HPDE6-E6E7 (cell line): ENCODE data around the gene CCR5AS.
"Not testable (repeated sequence)": the region's sequence is repeated elsewhere in the genome, so short reads cannot be mapped to it uniquely, and the experiment has no call there.

ENCODE experiments used
- DNase-seq: peaks from one replicate; pipeline ENCODE4 v3.0.0; 2011; ENCODE audit warnings: missing footprints; ENCODE audit errors: extremely low spot score

CCR5AS gene

GRCh38 chr3:46405301-46406019 is 1.4 kb downstream of the CCR5AS start:
- no peak for DNase-seq

DNA sequence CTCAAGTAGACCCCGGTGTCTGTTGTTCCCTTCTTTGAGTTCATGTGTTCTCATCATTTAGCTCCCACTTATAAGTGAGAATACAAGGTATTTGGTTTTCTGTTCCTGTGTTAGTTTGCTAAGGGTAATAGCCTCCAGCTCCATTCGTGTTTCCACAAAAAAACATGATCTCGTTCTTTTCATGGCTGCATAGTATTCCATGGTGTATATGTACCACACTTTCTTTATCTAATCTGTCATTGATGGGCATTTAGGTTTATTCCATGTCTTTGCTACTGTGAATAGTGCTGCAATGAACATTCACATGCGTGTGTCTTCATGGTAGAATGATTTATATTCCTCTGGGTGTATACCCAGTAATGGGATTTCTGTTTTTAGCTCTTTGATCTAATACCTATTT is 4.0 kb downstream of the CCR5AS start:
- DNase-seq = not testable (repeated sequence)

GRCh38 chr3:46401579-46401978 is 5.3 kb downstream of the CCR5AS start:
- no peak for DNase-seq

- DNase-seq = no peak
Measured at GRCh38 chr3:46400846-46401245, 6.0 kb downstream of the CCR5AS start.

DNA sequence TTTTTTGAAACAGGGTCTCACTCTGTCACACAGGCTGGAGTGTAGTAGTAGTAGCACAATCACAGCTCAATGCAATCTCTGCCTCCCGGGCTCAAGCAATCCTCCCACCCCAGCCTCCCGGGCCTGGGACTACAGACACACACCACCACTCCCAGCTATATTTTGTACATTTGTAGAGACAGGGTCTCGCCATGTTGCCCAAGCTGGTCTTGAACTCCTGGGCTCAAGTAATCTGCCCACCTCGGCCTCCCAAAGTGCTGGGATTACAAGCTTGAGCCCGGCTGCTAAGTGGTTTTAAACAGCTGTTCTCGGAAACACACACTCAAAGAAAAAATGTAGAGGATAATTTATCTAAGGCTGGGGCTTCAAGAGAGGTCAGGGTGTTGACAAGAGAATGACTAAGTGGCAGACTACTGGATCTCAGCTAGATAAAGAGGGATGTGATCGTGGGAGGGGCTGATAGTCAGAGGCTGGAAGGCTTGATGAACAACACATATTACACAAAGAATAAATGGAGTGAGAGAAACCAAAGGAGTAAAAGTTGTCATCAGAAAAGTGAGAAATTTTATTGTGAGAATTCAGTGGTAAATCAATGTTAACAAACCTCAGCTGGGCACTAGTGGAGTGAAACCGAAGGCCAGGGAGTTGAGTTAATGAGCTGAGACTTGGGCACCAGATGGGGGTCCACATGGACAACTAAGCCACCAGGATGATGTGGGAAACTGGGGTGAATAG is 6.7 kb downstream of the CCR5AS start:
- no peak for DNase-seq

GRCh38 chr3:46399557-46399956 is 7.3 kb downstream of the CCR5AS start:
- DNase-seq = no peak

GRCh38 chr3:46399098-46399497 is 7.8 kb downstream of the CCR5AS start:
- DNase-seq = no peak

DNA sequence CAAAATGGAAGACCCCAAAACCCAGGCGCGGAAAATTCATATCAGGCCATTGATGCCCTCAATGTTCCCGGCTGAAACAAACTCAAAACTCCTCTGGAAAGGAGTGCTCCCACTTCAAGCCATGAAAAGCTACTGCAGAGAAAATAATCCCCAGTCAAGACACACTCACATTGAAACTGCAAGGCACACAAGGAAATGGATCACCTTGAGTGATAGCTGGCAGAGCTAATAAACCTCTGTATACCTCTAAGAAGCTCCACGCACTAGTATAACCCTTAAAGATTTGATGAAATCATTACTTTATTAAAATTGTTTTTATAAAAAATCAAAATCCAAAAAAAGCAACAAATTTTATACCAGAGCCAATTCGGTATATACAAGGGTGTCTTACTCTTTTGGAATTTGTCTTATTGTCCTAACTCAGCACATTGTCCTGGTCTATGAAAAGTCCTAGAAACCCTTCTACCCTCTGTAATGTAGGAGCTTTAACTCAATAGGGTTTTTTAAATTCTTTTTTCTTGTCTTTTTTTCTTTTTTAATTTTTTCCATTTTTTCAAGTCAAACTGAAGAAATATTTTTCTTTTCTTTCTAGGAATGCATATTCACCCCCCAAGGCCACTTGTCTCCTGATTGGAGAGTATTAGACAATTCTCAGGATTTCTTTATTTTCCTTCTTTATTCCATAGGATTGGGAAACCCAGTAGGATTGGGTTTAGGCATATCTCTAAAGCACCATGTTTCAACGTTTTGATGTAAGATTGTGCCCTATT is 8.5 kb downstream of the CCR5AS start:
- no peak for DNase-seq

- DNase-seq = no peak
Measured at GRCh38 chr3:46397111-46397510, 9.8 kb downstream of the CCR5AS start.

GRCh38 chr3:46395766-46396530 is 10.9 kb downstream of the CCR5AS start:
- DNase-seq = no peak

- DNase-seq = no peak
Measured at GRCh38 chr3:46395210-46395661, 11.6 kb downstream of the CCR5AS start.

GRCh38 chr3:46393554-46394434 is 13.1 kb downstream of the CCR5AS start:
- DNase-seq = no peak

DNA sequence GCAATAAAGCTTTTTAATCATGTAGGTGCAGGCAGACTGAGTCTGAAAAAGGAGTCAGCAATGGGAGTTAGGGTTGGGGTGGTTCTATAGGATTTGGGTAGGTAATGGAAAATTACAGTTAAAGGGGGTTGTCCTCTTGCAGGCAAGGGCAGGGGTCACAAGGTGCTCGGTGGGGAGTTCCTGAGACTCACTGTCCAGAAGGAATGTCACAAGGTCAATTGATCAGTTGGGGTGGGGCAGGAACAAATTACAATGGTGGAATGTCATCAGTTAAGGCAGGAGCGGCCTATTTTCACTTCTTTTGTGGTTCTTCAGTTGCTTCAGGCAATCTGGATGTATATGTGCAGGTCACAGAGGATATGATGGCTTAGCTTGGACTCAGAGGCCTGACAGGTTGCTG is 13.9 kb downstream of the CCR5AS start:
- no peak for DNase-seq

- DNase-seq = not testable (repeated sequence)
Measured at GRCh38 chr3:46391526-46391925, 15.3 kb downstream of the CCR5AS start.

GRCh38 chr3:46389306-46389705 is 17.6 kb downstream of the CCR5AS start:
- no peak for DNase-seq

GRCh38 chr3:46388847-46389246 is 18.0 kb downstream of the CCR5AS start:
- DNase-seq = not testable (repeated sequence)

DNA sequence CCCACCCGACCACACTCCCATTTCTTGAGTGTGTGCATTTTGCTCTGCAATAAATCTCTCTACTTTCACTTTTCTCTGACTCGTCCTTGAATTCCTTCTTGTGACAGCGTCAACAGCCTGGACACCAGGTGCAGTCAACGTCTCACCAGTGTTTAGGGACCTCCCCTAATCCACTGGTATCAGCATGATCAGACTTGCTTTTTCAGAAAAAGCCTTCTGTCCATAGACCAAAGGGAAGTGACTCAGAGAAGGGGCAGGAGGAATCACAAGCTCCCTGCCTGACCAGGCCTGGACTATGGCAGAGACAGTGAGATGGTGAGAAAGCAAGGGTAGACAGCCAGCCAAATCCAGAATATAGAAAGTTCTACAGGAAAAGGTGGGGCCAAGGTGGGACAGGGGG is 20.7 kb downstream of the CCR5AS start:
- DNase-seq = peak; percentile 79

DNA sequence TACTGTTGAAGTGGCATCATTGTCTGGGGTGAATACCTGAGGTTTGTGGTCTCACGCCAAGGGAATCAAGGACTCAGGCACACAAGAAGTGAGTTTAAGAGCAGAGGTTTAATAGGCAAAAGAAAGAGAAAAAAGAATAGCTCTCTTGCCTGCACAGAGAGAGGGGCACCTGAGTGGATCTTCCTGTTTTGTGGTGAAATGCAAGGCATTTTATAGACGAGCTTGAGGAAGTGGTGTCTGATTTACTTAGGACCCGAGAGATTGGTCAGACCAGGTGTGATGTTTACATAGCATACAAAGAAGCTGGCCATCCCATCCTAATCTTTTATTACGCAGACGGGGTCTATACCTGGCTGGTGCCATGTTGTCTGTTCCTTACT is 22.9 kb downstream of the CCR5AS start:
- no peak for DNase-seq

DNA sequence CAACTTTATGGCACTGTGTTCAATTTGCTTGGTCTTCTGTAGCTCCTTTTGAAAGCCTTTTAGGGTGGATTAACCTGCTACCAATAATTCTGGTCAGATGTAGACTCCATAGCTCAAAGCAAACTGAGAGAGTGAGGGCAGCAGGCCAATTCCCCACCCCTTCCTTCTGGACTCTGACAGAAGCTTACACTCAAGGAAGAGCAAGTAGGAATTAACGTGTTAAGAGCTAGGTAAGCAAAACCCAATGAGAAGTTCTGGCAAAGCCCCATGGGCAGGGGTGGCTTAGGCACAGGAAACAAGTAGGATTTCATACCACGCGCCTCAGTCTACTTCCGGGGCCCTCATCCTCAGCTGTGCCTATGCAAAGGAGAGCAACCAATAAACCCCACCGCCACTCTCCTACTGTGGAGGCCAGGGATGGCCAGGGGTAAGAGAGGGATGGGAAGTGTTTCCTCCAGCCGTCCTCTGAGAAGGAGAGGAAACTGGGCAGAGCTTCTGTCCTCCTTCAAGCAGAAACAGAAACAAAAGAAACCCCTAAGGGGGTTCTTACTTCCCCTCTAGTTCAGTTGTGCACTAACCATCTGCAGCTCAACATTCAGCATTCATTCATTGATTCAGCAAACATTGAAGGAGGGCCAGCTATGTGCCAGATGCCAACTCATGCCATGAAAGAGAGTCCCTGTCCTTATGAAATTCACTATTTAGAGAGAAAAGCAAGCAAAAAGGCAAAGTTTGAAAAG is 23.5 kb downstream of the CCR5AS start:
- no peak for DNase-seq

DNA sequence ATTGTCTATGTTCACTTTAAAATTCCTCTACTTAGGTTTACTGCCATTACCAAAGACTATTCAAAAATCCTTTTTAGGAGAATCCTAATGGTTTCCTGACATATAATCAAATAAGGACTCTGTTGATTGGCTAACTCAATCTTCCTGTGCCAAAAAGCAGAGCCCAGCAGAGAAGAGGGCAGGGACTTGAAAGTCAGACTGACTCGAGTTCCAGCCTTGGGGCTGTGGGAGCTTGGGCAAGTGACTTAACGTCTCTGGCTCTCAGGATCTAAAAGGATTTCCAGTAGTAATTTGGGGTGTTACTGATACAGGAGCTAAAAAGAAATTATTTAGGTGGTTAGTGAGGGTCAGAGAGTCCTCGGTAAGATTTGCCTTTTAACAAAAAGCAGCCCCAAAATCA is 25.2 kb downstream of the CCR5AS start:
- no peak for DNase-seq
